HEK293 (cell line): ENCODE measurements around the gene TENT4B.

Source experiments
- CTCF ChIA-PET: fragments of 350-600 bp; formaldehyde crosslinking; extraction: SDS; loops from one replicate; lab custom pipeline; 2021; ENCODE audit warnings: antibody characterized with exemption; lab: Yijun Ruan, JAX
- POLR2A ChIA-PET: fragments of 300-600 bp; formaldehyde crosslinking; extraction: SDS; loops from one replicate; lab custom pipeline; 2020; ENCODE audit warnings: antibody characterized with exemption, inconsistent platforms; lab: Yijun Ruan, JAX
- H3K27ac ChIP-seq: fragments of 200-500 bp; sonication (Bioruptor generic); 2 replicates; pipeline ENCODE4 v1.5.1; 2014; ENCODE audit warnings: low read depth, low read length, control low read depth, inconsistent platforms; ENCODE audit errors: extremely low read depth
- H3K36me3 ChIP-seq, 2 experiments: fragments of 200-500 bp in 1 of 2; sonication (Bioruptor generic) in 1 of 2; 1 replicate in 1 of 2; 2 replicates in 1 of 2; pipeline ENCODE4 v1.5.1; 2014 to 2017; ENCODE audit warnings: inconsistent platforms in 2 of 2, low read length in 2 of 2; ENCODE audit not compliant: control insufficient read depth in 2 of 2, insufficient read depth in 1 of 2
- H3K4me1 ChIP-seq: fragments of 200-500 bp; sonication (Bioruptor generic); 2 replicates; pipeline ENCODE4 v1.5.1; 2014; ENCODE audit warnings: mild to moderate bottlenecking, low read length, inconsistent platforms; ENCODE audit not compliant: control insufficient read depth, insufficient read depth
- H3K4me3 ChIP-seq: 2 replicates; pipeline ENCODE4 v1.5.1; 2011; ENCODE audit warnings: low read depth, mild to moderate bottlenecking, control low read depth, low read length, moderate library complexity
- H3K9me3 ChIP-seq: fragments of 200-500 bp; sonication (Bioruptor generic); 2 replicates; pipeline ENCODE4 v1.5.1; 2014; ENCODE audit warnings: low read depth, low read length, inconsistent platforms; ENCODE audit not compliant: control insufficient read depth, insufficient read depth
- FEZF1 ChIP-seq: fragments of 450-650 bp; formaldehyde crosslinking; IDR thresholded peaks from 2 replicates; pipeline ENCODE4 v1.5.1; 2016; ENCODE audit warnings: missing biosample characterization, missing genetic modification characterization
- KLF7 ChIP-seq: fragments of 450-650 bp; formaldehyde crosslinking; IDR thresholded peaks from 2 replicates; pipeline ENCODE4 v1.5.1; 2016; ENCODE audit warnings: missing biosample characterization, missing genetic modification characterization, borderline replicate concordance
- PRDM10 ChIP-seq: fragments of 450-650 bp; formaldehyde crosslinking; IDR thresholded peaks from 2 replicates; pipeline ENCODE4 v1.5.1; 2016; ENCODE audit warnings: missing biosample characterization, missing genetic modification characterization
- PRDM4 ChIP-seq: fragments of 450-650 bp; formaldehyde crosslinking; IDR thresholded peaks from 2 replicates; pipeline ENCODE4 v1.5.1; 2017; ENCODE audit warnings: missing biosample characterization, missing genetic modification characterization
- PRDM6 ChIP-seq: fragments of 450-650 bp; formaldehyde crosslinking; IDR thresholded peaks from 2 replicates; pipeline ENCODE4 v1.5.1; 2017; ENCODE audit warnings: missing biosample characterization, missing genetic modification characterization
- ZBTB11 ChIP-seq: fragments of 450-650 bp; formaldehyde crosslinking; conservative IDR thresholded peaks from 2 replicates; pipeline ENCODE4 v1.5.1; 2016; ENCODE audit warnings: low read depth, missing biosample characterization, missing genetic modification characterization
- ZBTB17 ChIP-seq: fragments of 450-650 bp; formaldehyde crosslinking; IDR thresholded peaks from 2 replicates; pipeline ENCODE4 v1.5.1; 2016; ENCODE audit warnings: missing biosample characterization, missing genetic modification characterization
- ZBTB44 ChIP-seq: fragments of 450-650 bp; IDR thresholded peaks from 2 replicates; pipeline ENCODE4 v1.5.1; 2018; ENCODE audit warnings: missing biosample characterization, mild to moderate bottlenecking, missing genetic modification characterization
- ZNF133 ChIP-seq: fragments of 450-650 bp; formaldehyde crosslinking; IDR thresholded peaks from 2 replicates; pipeline ENCODE4 v1.5.1; 2016; ENCODE audit warnings: missing biosample characterization, missing genetic modification characterization
- ZNF223 ChIP-seq: fragments of 450-650 bp; formaldehyde crosslinking; IDR thresholded peaks from 2 replicates; pipeline ENCODE4 v1.5.1; 2016; ENCODE audit warnings: missing biosample characterization, missing genetic modification characterization
- ZNF571 ChIP-seq: fragments of 450-650 bp; formaldehyde crosslinking; IDR thresholded peaks from 2 replicates; pipeline ENCODE4 v1.5.0; 2017; ENCODE audit warnings: missing biosample characterization, missing genetic modification characterization
- ZNF600 ChIP-seq: fragments of 450-650 bp; formaldehyde crosslinking; IDR thresholded peaks from 2 replicates; pipeline ENCODE4 v1.5.1; 2016; ENCODE audit warnings: missing biosample characterization, missing genetic modification characterization
- ZNF610 ChIP-seq: fragments of 450-650 bp; formaldehyde crosslinking; IDR thresholded peaks from 2 replicates; pipeline ENCODE4 v1.5.1; 2016; ENCODE audit warnings: missing biosample characterization, missing genetic modification characterization, borderline replicate concordance
- ZSCAN5A ChIP-seq: fragments of 450-650 bp; formaldehyde crosslinking; IDR thresholded peaks from 2 replicates; pipeline ENCODE4 v1.5.1; 2016; ENCODE audit warnings: missing biosample characterization, missing genetic modification characterization

Gene TENT4B

GRCh38 chr16:50208460-50208931, 55.4 kb downstream of the TENT4B start:
- Histone ChIP-seq H3K9me3 (no peaks in the 10 kb centered on the region), H3K27ac (no peak overlapping the region), H3K36me3 (peaks cover 0 to 19% of the 10 kb centered on the region in 2 experiments; a peak in 1 of 3 replicates), H3K4me1 (peaks cover 19% of the 10 kb centered on the region), H3K4me3 (no peak overlapping the region)
- POLR2A ChIA-PET = interaction anchor here (1.9 kb wide), 1 partner anchor 183 kb away, joined by 5 read pairs; the partner anchor contains the start of gene CNEP1R1
- peak; percentile 65 for TF ChIP-seq ZBTB44 (tag by site-specific recombination)
- TF ChIP-seq ZSCAN5A (tag by site-specific recombination) = no peak
- peak; percentile 75 for TF ChIP-seq PRDM6 (tag by site-specific recombination)
- peak; percentile 58; the same call in 1 of the 2 replicates for TF ChIP-seq ZNF600 (tag by site-specific recombination)
- peak; percentile 38; the same call in 1 of the 2 replicates for TF ChIP-seq ZBTB17 (tag by site-specific recombination)
- TF ChIP-seq FEZF1 (tag by site-specific recombination) = peak; percentile 83
- no peak for TF ChIP-seq ZNF571 (tag by site-specific recombination)
- 0 out of 2 replicates have a peak, but pooled peaks have one; percentile 18 for TF ChIP-seq PRDM10 (tag by site-specific recombination)
- TF ChIP-seq ZNF610 (tag by site-specific recombination) = no peak
- no peak for TF ChIP-seq KLF7 (tag by site-specific recombination)
- TF ChIP-seq ZNF133 (tag by site-specific recombination) = no peak
- TF ChIP-seq ZBTB11 (tag by site-specific recombination) = no peak
- 0 out of 2 replicates have a peak, but pooled peaks have one; percentile 16 for TF ChIP-seq ZNF223 (tag by site-specific recombination)
- TF ChIP-seq PRDM4 (tag by site-specific recombination) = 0 out of 2 replicates have a peak, but pooled peaks have one; percentile 32
- TF ChIP-seq, all 188 proteins: peak for 8
- CTCF ChIA-PET = interaction anchor here (0.6 to 6.9 kb wide), 8 partner anchors 11 to 141 kb away, joined by 3 to 70 read pairs (median 4); partner anchors contain the start of gene HEATR3
